ENCODE measurements around the gene GYPA. TPM values are rescaled to one million over a fixed set of nuclear protein-coding genes. Genes with fewer than 3 reads are reported as not detected.
"Not testable (repeated sequence)": the region's sequence is repeated elsewhere in the genome, so short reads cannot be mapped to it uniquely, and the experiment has no call there.

The GYPA gene
- total RNA-seq (not detected), polyA plus RNA-seq (not detected)

GRCh38 chr4:144140594-144141295 lies at the start of gene GYPA:
TSS of gene GYPA (minus strand) at chr4:144140718. CDS start at chr4:144140635, 83 bp downstream.
- H3K27ac ChIP-seq (ENCODE audit: low read depth, low read length); H3K4me1 ChIP-seq (ENCODE audit: insufficient read depth, low read length); H3K9me3 Mint-ChIP-seq; H3K27me3 Mint-ChIP-seq; H3K27me3 ChIP-seq (ENCODE audit: insufficient read depth, low read length); DNase-seq; H3K36me3 ChIP-seq (ENCODE audit: insufficient read depth, low read length); H3K9me3 ChIP-seq (ENCODE audit: control insufficient read depth in 1 of 2, low read length in 2 of 2); H3K36me3 Mint-ChIP-seq; H3K4me1 Mint-ChIP-seq; H3K4me3 Mint-ChIP-seq; H3K4me3 ChIP-seq (ENCODE audit: low read length in 2 of 2); POLR2A ChIA-PET (ENCODE audit: partially characterized antibody); H3K27ac Mint-ChIP-seq; intact Hi-C loops (cut with micrococcal nuclease): not testable (repeated sequence)
- CTCF ChIA-PET (ENCODE audit: partially characterized antibody): interaction anchor here (1.2 kb wide), 1 partner anchor 38 kb away, joined by 3 read pairs; no protein-coding TSS in a partner anchor

GRCh38 chr4:144190009-144190408 lies 49.5 kb upstream of the GYPA start:
- CTCF ChIA-PET (ENCODE audit: partially characterized antibody): no interaction called here
- H3K4me1 ChIP-seq (ENCODE audit: insufficient read depth, low read length): no peaks in the 10 kb centered on the region

GRCh38 chr4:144189121-144189520 lies 48.6 kb upstream of the GYPA start:
- Histone ChIP-seq H3K36me3 (ENCODE audit: insufficient read depth, low read length) (no peaks in the 10 kb centered on the region), H3K27ac (ENCODE audit: low read depth, low read length) (no peak overlapping the region), H3K9me3 (ENCODE audit: control insufficient read depth in 1 of 2, low read length in 2 of 2) (no peaks in the 10 kb centered on the region), H3K4me1 (ENCODE audit: insufficient read depth, low read length) (no peaks in the 10 kb centered on the region), H3K4me3 (ENCODE audit: low read length in 2 of 2) (no peak overlapping the region), H3K27me3 (ENCODE audit: insufficient read depth, low read length) (no peaks in the 10 kb centered on the region)
- ChIA-PET CTCF (ENCODE audit: partially characterized antibody) (no interaction called here), POLR2A (ENCODE audit: partially characterized antibody) (no interaction called here)
- Mint-ChIP-seq H3K4me3 (no peak overlapping the region), H3K4me1 (no peaks in the 10 kb centered on the region), H3K9me3 (peaks cover 0 to 6% (median 0%) of the 10 kb centered on the region in 8 donors), H3K27ac (no peak overlapping the region), H3K27me3 (peaks cover 7 to 9% of the 10 kb centered on the region in 2 donors), H3K36me3 (no peaks in the 10 kb centered on the region)
- DNase-seq: no peak
- intact Hi-C loops (cut with micrococcal nuclease): no loop called here

More at GRCh38 chr4:144190009-144190408, 49.5 kb upstream of the GYPA start:
- no peaks in the 10 kb centered on the region for H3K27me3 ChIP-seq (ENCODE audit: insufficient read depth, low read length)
- Mint-ChIP-seq H3K27ac (no peak overlapping the region), H3K4me1 (no peaks in the 10 kb centered on the region), H3K4me3 (no peak overlapping the region), H3K27me3 (peaks cover 7 to 11% of the 10 kb centered on the region in 2 donors), H3K36me3 (no peaks in the 10 kb centered on the region), H3K9me3 (peaks cover 0 to 10% (median 3%) of the 10 kb centered on the region in 8 donors)
- no peak overlapping the region for H3K4me3 ChIP-seq (ENCODE audit: low read length in 2 of 2)
- intact Hi-C loops (cut with micrococcal nuclease): no loop called here
- H3K36me3 ChIP-seq (ENCODE audit: insufficient read depth, low read length): no peaks in the 10 kb centered on the region
- no peak for DNase-seq
- no peaks in the 10 kb centered on the region for H3K9me3 ChIP-seq (ENCODE audit: control insufficient read depth in 1 of 2, low read length in 2 of 2)
- POLR2A ChIA-PET (ENCODE audit: partially characterized antibody): no interaction called here
- H3K27ac ChIP-seq (ENCODE audit: low read depth, low read length): no peak overlapping the region

- Mint-ChIP-seq H3K27ac (no peak overlapping the region), H3K27me3 (peaks cover 5% of the 10 kb centered on the region in 2 donors), H3K4me3 (no peak overlapping the region), H3K4me1 (no peaks in the 10 kb centered on the region), H3K36me3 (no peaks in the 10 kb centered on the region), H3K9me3 (no peaks in the 10 kb centered on the region)
- no peak for DNase-seq
- ChIA-PET POLR2A (ENCODE audit: partially characterized antibody) (no interaction called here), CTCF (ENCODE audit: partially characterized antibody) (interaction anchor here (1.2 kb wide), 1 partner anchor 13 kb away, joined by 4 read pairs; no protein-coding TSS in a partner anchor)
- H3K4me3 ChIP-seq (ENCODE audit: low read length in 2 of 2): no peak overlapping the region
- no peak overlapping the region for H3K27ac ChIP-seq (ENCODE audit: low read depth, low read length)
- H3K4me1 ChIP-seq (ENCODE audit: insufficient read depth, low read length): no peaks in the 10 kb centered on the region
- H3K27me3 ChIP-seq (ENCODE audit: insufficient read depth, low read length): no peaks in the 10 kb centered on the region
- H3K36me3 ChIP-seq (ENCODE audit: insufficient read depth, low read length): no peaks in the 10 kb centered on the region
- intact Hi-C loops (cut with micrococcal nuclease): no loop called here
- no peaks in the 10 kb centered on the region for H3K9me3 ChIP-seq (ENCODE audit: control insufficient read depth in 1 of 2, low read length in 2 of 2)
Measured at GRCh38 chr4:144185086-144185485, 44.6 kb upstream of the GYPA start.

- Mint-ChIP-seq H3K4me3 (no peak overlapping the region), H3K9me3 (no peaks in the 10 kb centered on the region), H3K27me3 (peaks cover 0 to 3% of the 10 kb centered on the region in 2 donors), H3K27ac (no peak overlapping the region), H3K36me3 (no peaks in the 10 kb centered on the region), H3K4me1 (peaks cover 0 to 4% (median 1%) of the 10 kb centered on the region in 4 donors)
- Histone ChIP-seq H3K36me3 (ENCODE audit: insufficient read depth, low read length) (no peaks in the 10 kb centered on the region), H3K4me1 (ENCODE audit: insufficient read depth, low read length) (no peaks in the 10 kb centered on the region), H3K9me3 (ENCODE audit: control insufficient read depth in 1 of 2, low read length in 2 of 2) (no peaks in the 10 kb centered on the region), H3K27ac (ENCODE audit: low read depth, low read length) (no peak overlapping the region), H3K4me3 (ENCODE audit: low read length in 2 of 2) (no peak overlapping the region), H3K27me3 (ENCODE audit: insufficient read depth, low read length) (no peaks in the 10 kb centered on the region)
- POLR2A ChIA-PET (ENCODE audit: partially characterized antibody): no interaction called here
- DNase-seq: no peak
- intact Hi-C loops (cut with micrococcal nuclease): no loop called here
- CTCF ChIA-PET (ENCODE audit: partially characterized antibody): no interaction called here
Measured at GRCh38 chr4:144183165-144183564, 42.6 kb upstream of the GYPA start.

- peaks cover 0 to 4% (median 1%) of the 10 kb centered on the region in 4 donors for H3K4me1 Mint-ChIP-seq
- H3K36me3 Mint-ChIP-seq: no peaks in the 10 kb centered on the region
- no peak for DNase-seq
- Histone ChIP-seq H3K4me3 (ENCODE audit: low read length in 2 of 2) (no peak overlapping the region), H3K27ac (ENCODE audit: low read depth, low read length) (no peak overlapping the region), H3K9me3 (ENCODE audit: control insufficient read depth in 1 of 2, low read length in 2 of 2) (no peaks in the 10 kb centered on the region), H3K27me3 (ENCODE audit: insufficient read depth, low read length) (no peaks in the 10 kb centered on the region), H3K36me3 (ENCODE audit: insufficient read depth, low read length) (no peaks in the 10 kb centered on the region), H3K4me1 (ENCODE audit: insufficient read depth, low read length) (no peaks in the 10 kb centered on the region)
- ChIA-PET CTCF (ENCODE audit: partially characterized antibody) (no interaction called here), POLR2A (ENCODE audit: partially characterized antibody) (no interaction called here)
- intact Hi-C loops (cut with micrococcal nuclease): no loop called here
- no peak overlapping the region for H3K4me3 Mint-ChIP-seq
- H3K9me3 Mint-ChIP-seq: no peaks in the 10 kb centered on the region
- no peak overlapping the region for H3K27ac Mint-ChIP-seq
- peaks cover 0 to 3% of the 10 kb centered on the region in 2 donors for H3K27me3 Mint-ChIP-seq
Measured at GRCh38 chr4:144181391-144181790, 40.9 kb upstream of the GYPA start.

- H3K9me3 Mint-ChIP-seq: no peaks in the 10 kb centered on the region
- Histone ChIP-seq H3K4me3 (ENCODE audit: low read length in 2 of 2) (no peak overlapping the region), H3K27me3 (ENCODE audit: insufficient read depth, low read length) (no peaks in the 10 kb centered on the region), H3K36me3 (ENCODE audit: insufficient read depth, low read length) (no peaks in the 10 kb centered on the region), H3K9me3 (ENCODE audit: control insufficient read depth in 1 of 2, low read length in 2 of 2) (no peaks in the 10 kb centered on the region), H3K27ac (ENCODE audit: low read depth, low read length) (no peak overlapping the region), H3K4me1 (ENCODE audit: insufficient read depth, low read length) (no peaks in the 10 kb centered on the region)
- no peak for DNase-seq
- H3K4me1 Mint-ChIP-seq: peaks cover 0 to 6% (median 3%) of the 10 kb centered on the region in 4 donors
- no peak overlapping the region for H3K4me3 Mint-ChIP-seq
- ChIA-PET CTCF (ENCODE audit: partially characterized antibody) (no interaction called here), POLR2A (ENCODE audit: partially characterized antibody) (no interaction called here)
- H3K27ac Mint-ChIP-seq: no peak overlapping the region
- no peaks in the 10 kb centered on the region for H3K27me3 Mint-ChIP-seq
- no peaks in the 10 kb centered on the region for H3K36me3 Mint-ChIP-seq
- intact Hi-C loops (cut with micrococcal nuclease): no loop called here
Measured at GRCh38 chr4:144179152-144179739, 38.7 kb upstream of the GYPA start.

All from CD4-positive, alpha-beta memory T cell (primary cell).